NK-92 treated with Interleukin-12 subunit alpha and Interleukin-12 subunit beta, amount 100 ng/mL, for 24 hours (cell line): ENCODE data around the gene WFDC1.

Experiments
- DNase-seq: peaks from one replicate; lab custom pipeline; 2025; lab: John Stamatoyannopoulos, UW

The WFDC1 gene

GRCh38 chr16:84294531-84295142 lies at the start of gene WFDC1:
WFDC1 (plus strand) TSS chr16:84294878; CDS start chr16:84294972, 94 bp downstream.
- DNase-seq: no peak

- no peak for DNase-seq
Observed at GRCh38 chr16:84245956-84246678, 48.6 kb upstream of the WFDC1 start.

- no peak for DNase-seq
Observed at GRCh38 chr16:84246679-84247077, 48.0 kb upstream of the WFDC1 start.

GRCh38 chr16:84247331-84247730 lies 47.3 kb upstream of the WFDC1 start:
- DNase-seq: no peak

- DNase-seq: no peak
Observed at GRCh38 chr16:84247844-84248243, 46.8 kb upstream of the WFDC1 start.

GRCh38 chr16:84252184-84252583 lies 42.5 kb upstream of the WFDC1 start:
- DNase-seq: no peak

GRCh38 chr16:84253173-84253572 lies 41.5 kb upstream of the WFDC1 start:
- DNase-seq: no peak

GRCh38 chr16:84254062-84254461 lies 40.6 kb upstream of the WFDC1 start:
- no peak for DNase-seq

GRCh38 chr16:84255050-84255810 lies 39.4 kb upstream of the WFDC1 start:
- DNase-seq: no peak

GRCh38 chr16:84258266-84258665 lies 36.4 kb upstream of the WFDC1 start:
- no peak for DNase-seq

- DNase-seq: no peak
Observed at GRCh38 chr16:84259691-84260090, 35.0 kb upstream of the WFDC1 start.

- DNase-seq: no peak
Observed at GRCh38 chr16:84260766-84261554, 33.7 kb upstream of the WFDC1 start.

- DNase-seq: no peak
Observed at GRCh38 chr16:84262031-84262430, 32.6 kb upstream of the WFDC1 start.

- DNase-seq: no peak
Observed at GRCh38 chr16:84262939-84263338, 31.7 kb upstream of the WFDC1 start.

- no peak for DNase-seq
Observed at GRCh38 chr16:84266451-84266850, 28.2 kb upstream of the WFDC1 start.

GRCh38 chr16:84267380-84267779 lies 27.3 kb upstream of the WFDC1 start:
- no peak for DNase-seq

GRCh38 chr16:84268291-84269040 lies 26.2 kb upstream of the WFDC1 start:
- DNase-seq: no peak

GRCh38 chr16:84270071-84270470 lies 24.6 kb upstream of the WFDC1 start:
- no peak for DNase-seq

GRCh38 chr16:84270531-84270930 lies 24.1 kb upstream of the WFDC1 start:
- DNase-seq: no peak

- DNase-seq: no peak
Observed at GRCh38 chr16:84271037-84271436, 23.6 kb upstream of the WFDC1 start.

GRCh38 chr16:84271866-84272265 lies 22.8 kb upstream of the WFDC1 start:
- DNase-seq: no peak
